Stimulated activated CD4-positive, alpha-beta T cell treated with anti-CD3 and anti-CD28 coated beads, Interleukin-4, amount 100 ng/mL, for 48 hours (primary cell): ENCODE data around the gene GMPPA.
A peak's percentile ranks its signal among the peaks of the same experiment; 100 is the strongest.

Source experiments
- DNase-seq, 2 donors: peaks; one replicate each; pipeline ENCODE4 v3.0.0-alpha.2; 2020; ENCODE audit warnings: low read depth in 2 of 2

GMPPA gene

GRCh38 chr2:219521066-219521880 lies 22.6 kb downstream of the GMPPA start:
- no peak for DNase-seq

GRCh38 chr2:219522111-219523030 lies 23.7 kb downstream of the GMPPA start:
- DNase-seq: no peak

GRCh38 chr2:219523031-219523671 lies 24.5 kb downstream of the GMPPA start:
- no peak for DNase-seq

- DNase-seq: no peak
These were observed 26.1 kb downstream of the GMPPA start for GRCh38 chr2:219524817-219525216.

- DNase-seq: no peak
These were observed 27.0 kb downstream of the GMPPA start for GRCh38 chr2:219525533-219526232.

GRCh38 chr2:219526320-219527075 lies 27.8 kb downstream of the GMPPA start:
- DNase-seq: no peak

GRCh38 chr2:219527076-219527394 lies 28.3 kb downstream of the GMPPA start:
- DNase-seq: no peak

GRCh38 chr2:219527472-219527871 lies 28.8 kb downstream of the GMPPA start:
- no peak for DNase-seq

- DNase-seq: peak; percentile 79 to 87
These were observed 31.6 kb downstream of the GMPPA start for GRCh38 chr2:219530048-219530963.

- no peak for DNase-seq
These were observed 33.1 kb downstream of the GMPPA start for GRCh38 chr2:219531639-219532377.

GRCh38 chr2:219532378-219532649 lies 33.6 kb downstream of the GMPPA start:
- no peak for DNase-seq

GRCh38 chr2:219533930-219534661 lies 35.4 kb downstream of the GMPPA start:
- no peak for DNase-seq

- no peak for DNase-seq
These were observed 37.7 kb downstream of the GMPPA start for GRCh38 chr2:219536425-219536824.

GRCh38 chr2:219536967-219537366 lies 38.3 kb downstream of the GMPPA start:
- DNase-seq: no peak

GRCh38 chr2:219537657-219538488 lies 39.2 kb downstream of the GMPPA start:
- no peak for DNase-seq

- no peak for DNase-seq
These were observed 39.8 kb downstream of the GMPPA start for GRCh38 chr2:219538504-219538951.

GRCh38 chr2:219538956-219539788 lies 40.5 kb downstream of the GMPPA start:
- DNase-seq: no peak
